Left lung (tissue), 10 donors: ENCODE measurements around the gene EPHA2. TPM values are rescaled to one million over a fixed set of nuclear protein-coding genes. Genes with fewer than 3 reads are reported as not detected.
A peak's percentile ranks its signal among the peaks of the same experiment; 100 is the strongest.

ENCODE experiments used
- ATAC-seq: fragments of 200-7000 bp; cut with Tn5 transposase; one replicate; pipeline ENCODE4 v1.9.1; 2020; ENCODE audit warnings: moderate library complexity
- DNase-seq, 4 donors: peaks; one replicate each; pipeline ENCODE4 v3.0.0-alpha.2; 2013 to 2020
- H3K27ac ChIP-seq, 2 donors: fragments of 200-600 bp; sonication (generic) in 1 of 2; one replicate each; pipeline versions ENCODE4 v1.5.0 to v1.8.0; 2020 to 2021
- H3K27me3 ChIP-seq, 2 donors: fragments of 200-600 bp; sonication (generic) in 1 of 2; one replicate each; pipeline versions ENCODE4 v1.5.0 to v1.8.0; 2020 to 2021
- H3K36me3 ChIP-seq, 2 donors: fragments of 200-600 bp; sonication (generic) in 1 of 2; one replicate each; pipeline versions ENCODE4 v1.5.0 to v1.8.0; 2020 to 2021
- H3K4me1 ChIP-seq, 2 donors: fragments of 200-600 bp; one replicate each; pipeline ENCODE4 v1.8.0; 2021
- H3K4me3 ChIP-seq, 2 donors: fragments of 200-600 bp; sonication (generic) in 1 of 2; one replicate each; pipeline versions ENCODE4 v1.5.0 to v1.8.0; 2020 to 2021; ENCODE audit warnings: mild to moderate bottlenecking in 1 of 2
- H3K9me3 ChIP-seq, 2 donors: fragments of 200-600 bp; sonication (generic) in 1 of 2; one replicate each; pipeline versions ENCODE4 v1.5.0 to v1.8.0; 2020 to 2021
- intact Hi-C, 2 donors: fragments of 100-400 bp; cut with DNase I; formaldehyde crosslinking; loops; one replicate each; pipeline versions ENCODE4 v1.11.2 to v1.14.2; 2022
- polyA plus RNA-seq, 6 donors: library from polyadenylated mRNA; unstranded; fragments of 120-200 nt; gene quantifications; one replicate each; pipeline ENCODE4 v1.2.1, GENCODE V29; 2013; ENCODE audit not compliant: insufficient read length in 6 of 6
- total RNA-seq, 2 donors: library from RNA; stranded (reverse); fragmentation: NEBNext Ultra II Directional; extraction: Animal tissue kit (Norgen Biotek cat#: 25700); gene quantifications; one replicate each; pipeline ENCODE4 v1.2.1, GENCODE V29; 2021
- TF ChIP-seq, protein P1 (sequence below), 2 donors: fragments of 200-600 bp; sonication (generic) in 1 of 2; IDR thresholded peaks; one replicate each; pipeline versions ENCODE4 v1.5.0 to v1.8.0; 2021; ENCODE audit warnings: antibody characterized with exemption in 2 of 2
- donor health status: DM: no; HTN: yes; CAD: no.
- donor health status: DM: no; HTN: no; CAD: no.

EPHA2 gene
- total and polyA plus RNA-seq, 8 donors, result 12.6 to 62.6 (median 33.9) TPM

DNA sequence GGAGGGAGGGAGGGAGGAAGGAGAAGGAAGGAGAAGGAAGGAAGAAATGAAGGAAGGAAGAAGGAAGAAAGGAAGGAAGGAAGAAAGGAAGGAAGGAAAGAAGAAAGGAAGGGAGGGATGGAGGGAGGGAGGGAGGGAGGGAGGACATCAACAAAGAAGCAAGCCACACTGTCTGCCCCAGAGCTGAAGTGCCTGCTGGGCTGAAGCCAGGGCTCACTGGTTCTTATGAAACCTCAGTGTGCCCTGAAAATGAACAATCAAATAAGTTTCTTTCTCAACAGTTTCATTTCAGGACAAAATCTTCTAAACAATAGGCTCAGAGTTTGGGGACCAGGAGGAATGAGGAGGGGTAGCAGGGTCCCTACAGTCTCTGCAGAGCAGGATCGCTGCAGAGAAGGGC is 35.4 kb upstream of the EPHA2 start:
- Histone ChIP-seq H3K36me3 (no peaks in the 10 kb centered on the region), H3K9me3 (no peaks in the 10 kb centered on the region), H3K4me1 (peaks cover 0 to 7% of the 10 kb centered on the region in 2 donors), H3K27me3 (no peaks in the 10 kb centered on the region), H3K27ac (no peak overlapping the region), H3K4me3 (no peak overlapping the region)
- DNase-seq, result peak in 1 of 4 donors; percentile 31
- TF ChIP-seq, protein P1, sequence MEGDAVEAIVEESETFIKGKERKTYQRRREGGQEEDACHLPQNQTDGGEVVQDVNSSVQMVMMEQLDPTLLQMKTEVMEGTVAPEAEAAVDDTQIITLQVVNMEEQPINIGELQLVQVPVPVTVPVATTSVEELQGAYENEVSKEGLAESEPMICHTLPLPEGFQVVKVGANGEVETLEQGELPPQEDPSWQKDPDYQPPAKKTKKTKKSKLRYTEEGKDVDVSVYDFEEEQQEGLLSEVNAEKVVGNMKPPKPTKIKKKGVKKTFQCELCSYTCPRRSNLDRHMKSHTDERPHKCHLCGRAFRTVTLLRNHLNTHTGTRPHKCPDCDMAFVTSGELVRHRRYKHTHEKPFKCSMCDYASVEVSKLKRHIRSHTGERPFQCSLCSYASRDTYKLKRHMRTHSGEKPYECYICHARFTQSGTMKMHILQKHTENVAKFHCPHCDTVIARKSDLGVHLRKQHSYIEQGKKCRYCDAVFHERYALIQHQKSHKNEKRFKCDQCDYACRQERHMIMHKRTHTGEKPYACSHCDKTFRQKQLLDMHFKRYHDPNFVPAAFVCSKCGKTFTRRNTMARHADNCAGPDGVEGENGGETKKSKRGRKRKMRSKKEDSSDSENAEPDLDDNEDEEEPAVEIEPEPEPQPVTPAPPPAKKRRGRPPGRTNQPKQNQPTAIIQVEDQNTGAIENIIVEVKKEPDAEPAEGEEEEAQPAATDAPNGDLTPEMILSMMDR (IDR thresholded peaks at IDR 0.05), result no peak
- intact Hi-C loops, result loop anchor here in 1 of 2 donors (10.0 kb wide), 1 partner anchor 117 kb away; the partner anchor contains the start of gene FAM131C
- ATAC-seq, result no peak

DNA sequence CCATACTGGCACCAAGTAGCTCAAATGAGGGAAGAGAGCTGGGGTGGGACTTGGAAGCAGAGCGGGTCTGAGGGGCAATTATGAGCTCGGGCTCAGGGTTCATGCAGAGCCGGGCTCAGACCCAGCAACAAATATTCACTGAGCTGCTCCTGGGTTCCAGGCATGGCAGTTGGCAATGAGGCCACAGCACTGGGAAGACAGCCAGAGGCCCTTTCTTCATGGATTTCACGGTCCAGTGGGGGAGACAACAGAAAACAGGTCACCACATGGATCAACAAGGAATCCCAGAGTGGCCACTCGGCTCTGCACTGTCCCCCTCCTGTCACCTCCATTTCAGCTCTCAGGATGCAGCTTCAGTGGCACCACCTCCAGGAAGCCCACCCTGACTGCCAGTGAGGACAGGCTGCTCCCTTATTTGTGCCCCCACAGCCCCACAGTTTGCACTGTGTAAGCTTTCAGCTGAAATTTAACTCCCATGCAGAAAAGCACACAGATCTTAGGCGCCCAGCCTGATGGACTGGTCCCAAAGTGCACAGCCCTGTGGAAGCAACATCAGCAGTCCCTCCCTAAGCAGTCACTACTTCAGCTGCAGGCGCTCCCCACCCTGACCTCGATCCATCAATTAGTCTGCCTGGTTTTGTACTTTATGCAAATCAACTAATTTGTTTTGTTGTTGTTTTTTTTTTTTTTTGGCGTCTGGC is 34.2 kb upstream of the EPHA2 start:
- peaks cover 0 to 7% of the 10 kb centered on the region in 2 donors for H3K4me1 ChIP-seq
- H3K4me3 ChIP-seq, result no peak overlapping the region
- H3K27ac ChIP-seq, result no peak overlapping the region
- H3K27me3 ChIP-seq, result no peaks in the 10 kb centered on the region
- peak in 1 of 4 donors; percentile 37 for DNase-seq
- no peak for ATAC-seq
- TF ChIP-seq, protein P1 (IDR thresholded peaks at IDR 0.05), result no peak
- intact Hi-C loops, result loop anchor here (2.0 to 10.0 kb wide), 3 partner anchors 52 to 115 kb away; partner anchors contain the start of gene FAM131C (in 1 of the 2)
- H3K36me3 ChIP-seq, result no peaks in the 10 kb centered on the region
- H3K9me3 ChIP-seq, result no peaks in the 10 kb centered on the region

DNA sequence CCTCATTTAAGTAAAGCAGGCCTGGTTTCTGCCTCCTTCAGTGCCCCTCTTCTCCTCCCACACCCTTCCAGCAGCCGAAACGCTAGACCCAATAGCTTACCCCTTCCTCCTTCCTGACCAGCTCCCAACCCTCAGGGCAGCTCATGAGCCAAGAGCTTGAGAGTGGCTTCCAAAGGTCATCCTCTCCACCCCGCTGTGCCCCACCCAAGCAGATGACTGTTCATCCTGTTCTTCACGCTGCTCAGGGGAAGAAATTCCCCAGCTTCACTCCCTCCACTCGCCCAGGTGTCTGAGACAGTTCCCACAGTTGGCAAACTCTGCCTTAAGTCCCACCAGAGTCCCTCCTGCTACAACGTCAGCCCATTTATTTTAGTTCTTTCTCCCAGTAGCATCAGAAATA is 33.1 kb upstream of the EPHA2 start:
- no peak for ATAC-seq
- H3K27ac ChIP-seq, result no peak overlapping the region
- intact Hi-C loops, result loop anchor here in 1 of 2 donors (2.0 to 5.0 kb wide), 2 partner anchors 53 to 110 kb away; no protein-coding TSS in a partner anchor

DNA sequence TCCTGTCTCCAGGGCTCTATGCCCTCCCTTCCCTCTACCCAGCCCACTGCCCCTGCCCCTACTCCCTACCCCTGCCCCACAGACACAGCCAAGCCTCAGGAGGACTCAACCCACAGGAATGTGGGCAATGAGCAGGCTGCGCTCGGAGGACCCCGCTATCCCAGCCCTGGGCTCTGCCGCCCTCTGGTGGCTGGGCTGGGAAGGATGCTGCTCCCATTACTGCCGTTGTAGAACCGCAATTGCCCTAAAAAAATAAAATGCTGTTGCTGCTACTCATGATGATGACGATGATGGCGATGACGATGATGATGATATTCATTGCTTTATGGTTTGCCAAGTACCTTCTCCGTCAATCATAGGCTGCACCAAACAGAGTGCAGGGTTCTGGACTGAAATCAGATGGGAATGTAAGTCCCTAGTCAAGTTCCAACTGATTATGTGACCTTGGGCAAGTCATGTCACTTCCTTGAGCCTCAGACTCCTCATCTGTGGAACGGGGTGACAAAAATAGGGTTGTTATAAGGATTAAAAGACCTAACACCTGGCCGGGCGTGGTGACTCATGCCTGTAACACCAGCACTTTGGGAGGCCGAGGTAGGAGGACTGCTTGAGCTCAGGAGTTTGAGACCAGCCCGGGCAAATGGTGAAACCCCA is 32.0 kb upstream of the EPHA2 start:
- H3K4me3 ChIP-seq, result no peak overlapping the region
- no peak overlapping the region for H3K27ac ChIP-seq
- intact Hi-C loops, result loop anchor here in 1 of 2 donors (2.0 to 5.0 kb wide), 2 partner anchors 54 to 109 kb away; no protein-coding TSS in a partner anchor
- TF ChIP-seq, protein P1 (IDR thresholded peaks at IDR 0.05), result peak; percentile 94
- DNase-seq (peak; percentile 71 to 92 (median 78)), ATAC-seq (peak; percentile 81)
- no peaks in the 10 kb centered on the region for H3K36me3 ChIP-seq
- H3K9me3 ChIP-seq, result no peaks in the 10 kb centered on the region
- peaks cover 6 to 11% of the 10 kb centered on the region in 2 donors for H3K4me1 ChIP-seq
- H3K27me3 ChIP-seq, result no peaks in the 10 kb centered on the region

More for the DNA sequence above, 33.1 kb upstream of the EPHA2 start:
- peaks cover 0 to 7% of the 10 kb centered on the region in 2 donors for H3K4me1 ChIP-seq
- TF ChIP-seq, protein P1 (IDR thresholded peaks at IDR 0.05), result no peak
- H3K9me3 ChIP-seq, result no peaks in the 10 kb centered on the region
- H3K27me3 ChIP-seq, result no peaks in the 10 kb centered on the region
- no peak overlapping the region for H3K4me3 ChIP-seq
- no peaks in the 10 kb centered on the region for H3K36me3 ChIP-seq
- DNase-seq, result peak in 1 of 4 donors; percentile 5
